GM18507 (cell line): ENCODE data around the gene SEMA3D.

Experiments
- DNase-seq: peaks from one replicate; pipeline ENCODE4 v3.0.0; 2011; ENCODE audit warnings: low read depth; ENCODE audit not compliant: insufficient read length; ENCODE audit errors: extremely low spot score
- FAIRE-seq: peaks from 2 replicates; lab custom pipeline; 2011; peaks lifted over from hg19 to GRCh38; lab: Jason Lieb, UNC

SEMA3D gene

DNA sequence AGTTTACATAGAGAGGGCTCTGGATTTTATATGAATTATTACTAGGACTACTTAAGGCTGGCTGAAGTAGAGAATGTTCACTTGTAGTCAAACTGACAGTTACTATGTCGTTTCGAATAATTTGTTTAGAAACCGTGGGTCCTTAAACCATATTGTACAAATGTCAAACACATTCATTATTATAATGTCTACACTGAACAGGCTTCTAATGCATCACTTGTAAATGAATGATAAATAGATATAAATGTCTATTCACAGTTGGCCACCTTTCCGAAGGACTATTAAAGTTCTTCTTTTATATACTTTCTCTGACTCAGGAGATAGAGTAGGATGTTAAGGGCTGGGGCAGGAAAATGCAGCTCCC, 95.3 kb downstream of the SEMA3D start:
- FAIRE-seq = no peak

DNA sequence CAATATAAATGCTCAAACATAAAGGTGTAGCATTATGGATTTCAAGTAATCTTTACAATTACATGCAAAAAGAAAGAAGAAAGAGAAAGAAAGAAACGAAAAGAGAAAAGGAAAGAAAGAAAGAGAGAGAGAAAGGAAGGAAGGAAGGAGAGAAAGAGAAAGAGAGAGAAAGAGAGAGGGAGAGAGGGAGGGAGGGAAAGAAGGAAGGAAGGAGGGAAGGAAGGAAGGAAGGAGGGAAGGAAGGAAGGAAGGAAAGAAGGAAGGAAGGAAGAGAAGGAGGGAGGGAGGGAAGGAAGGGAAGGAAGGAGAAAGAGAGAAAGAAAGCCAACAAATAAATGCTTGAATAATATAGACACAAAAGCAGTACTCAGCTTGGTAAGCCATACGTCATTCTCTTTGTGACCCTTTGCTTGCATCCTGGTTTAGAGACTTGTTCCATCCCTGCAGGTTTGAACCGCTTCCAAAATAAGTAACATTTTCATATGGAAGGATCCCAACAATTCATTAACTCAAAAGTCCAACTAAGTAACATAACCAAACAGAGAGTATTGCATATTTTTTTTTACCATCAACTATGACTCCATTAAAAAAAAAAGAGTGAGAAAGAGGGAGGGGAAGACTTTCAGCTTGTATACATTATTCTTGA, 95.8 kb downstream of the SEMA3D start:
- FAIRE-seq = no peak
- DNase-seq = no peak

More for the DNA sequence above, 95.3 kb downstream of the SEMA3D start:
- DNase-seq = no peak

- FAIRE-seq (no peak), DNase-seq (no peak)
These were observed 96.7 kb downstream of the SEMA3D start for GRCh38 chr7:85090143-85090542.

DNA sequence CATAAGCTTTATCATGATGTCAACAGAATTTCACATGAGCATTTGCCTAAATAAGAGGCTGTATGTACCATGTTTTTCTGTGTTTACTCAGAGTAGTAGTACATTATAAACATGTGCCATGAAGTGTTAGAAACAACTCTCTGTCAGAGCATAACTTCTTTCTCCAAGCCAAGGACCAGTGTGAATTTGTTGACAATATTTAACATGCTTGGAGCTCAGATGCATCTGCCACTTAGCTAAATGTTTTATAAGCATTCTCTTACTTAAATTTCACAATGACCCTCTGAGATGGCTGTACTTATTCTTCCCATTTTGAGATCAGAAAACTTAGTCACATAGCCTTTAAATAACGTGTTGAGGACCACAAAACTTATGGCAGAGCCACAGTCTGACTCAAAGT, 105.0 kb downstream of the SEMA3D start:
- no peak for FAIRE-seq
- no peak for DNase-seq

GRCh38 chr7:85081392-85081791, 105.5 kb downstream of the SEMA3D start:
- FAIRE-seq (no peak), DNase-seq (no peak)

- no peak for DNase-seq
- FAIRE-seq = no peak
These were observed 107.4 kb downstream of the SEMA3D start for GRCh38 chr7:85079434-85079833.

- FAIRE-seq = no peak
- DNase-seq = no peak
These were observed 108.7 kb downstream of the SEMA3D start for GRCh38 chr7:85078181-85078580.

- DNase-seq (no peak), FAIRE-seq (no peak)
These were observed 111.0 kb downstream of the SEMA3D start for GRCh38 chr7:85075864-85076263.

DNA sequence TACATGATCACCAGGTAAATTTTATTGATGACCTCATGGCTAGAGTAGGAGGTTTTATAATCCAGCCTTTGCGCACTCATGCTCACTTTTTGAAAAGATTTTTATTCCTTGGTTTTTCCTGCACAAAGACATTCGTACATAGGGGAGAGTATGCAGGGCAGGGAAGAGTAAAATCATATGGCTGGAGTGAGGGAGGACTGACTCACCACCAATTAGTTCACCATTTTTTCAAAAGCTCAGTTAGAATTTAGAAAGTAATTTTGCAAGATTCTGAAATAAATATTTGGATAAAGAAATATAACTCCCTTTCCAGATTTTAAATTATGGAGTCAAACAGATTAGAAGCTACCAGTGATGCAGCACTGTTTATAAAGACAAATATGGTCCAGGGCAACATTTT, 111.9 kb downstream of the SEMA3D start:
- DNase-seq = no peak
- FAIRE-seq = no peak

DNA sequence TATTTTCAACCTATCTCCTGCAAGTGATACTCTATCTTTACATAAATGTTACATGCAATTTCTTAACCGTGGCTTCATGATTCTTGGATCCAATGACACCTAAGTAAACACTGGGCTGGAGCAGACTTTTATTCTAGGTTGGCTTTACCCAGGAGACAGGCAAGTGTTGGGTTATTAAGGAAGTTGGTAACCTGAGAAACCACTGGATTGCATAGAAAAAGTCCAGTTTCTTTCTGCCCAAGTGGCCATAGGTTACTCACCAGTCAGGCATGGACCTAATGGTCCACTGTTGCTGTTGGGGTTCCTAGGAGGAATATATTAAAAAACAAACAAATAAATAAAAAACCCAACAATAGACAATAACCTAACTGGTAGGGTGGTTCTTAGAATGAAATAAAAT, 112.8 kb downstream of the SEMA3D start:
- FAIRE-seq = no peak
- no peak for DNase-seq

GRCh38 chr7:85070967-85071628, 115.8 kb downstream of the SEMA3D start:
- no peak for DNase-seq
- FAIRE-seq = no peak

DNA sequence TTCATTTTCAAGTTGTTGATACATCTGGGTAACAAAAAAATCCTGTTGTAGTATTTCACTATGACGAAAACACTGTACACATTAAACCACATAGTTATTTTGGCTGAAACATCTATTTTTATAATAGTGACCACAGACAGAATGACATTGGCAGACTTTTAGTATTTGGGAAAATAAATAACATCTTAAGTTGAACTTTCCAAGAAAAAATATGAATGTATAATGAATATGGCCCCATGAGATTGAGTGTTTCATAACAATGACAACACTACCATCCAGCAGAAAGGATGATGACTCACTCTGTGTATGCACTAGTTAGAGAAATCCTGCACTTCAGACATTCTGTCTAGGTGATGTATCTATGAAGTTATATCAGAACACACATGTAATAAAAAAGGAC, 118.1 kb downstream of the SEMA3D start:
- FAIRE-seq = no peak
- DNase-seq = no peak

GRCh38 chr7:85067371-85067770, 119.5 kb downstream of the SEMA3D start:
- FAIRE-seq (no peak), DNase-seq (no peak)

GRCh38 chr7:85065888-85066485, 120.9 kb downstream of the SEMA3D start:
- FAIRE-seq (no peak), DNase-seq (no peak)

- FAIRE-seq = no peak
- no peak for DNase-seq
These were observed 121.5 kb downstream of the SEMA3D start for GRCh38 chr7:85065306-85065705.

DNA sequence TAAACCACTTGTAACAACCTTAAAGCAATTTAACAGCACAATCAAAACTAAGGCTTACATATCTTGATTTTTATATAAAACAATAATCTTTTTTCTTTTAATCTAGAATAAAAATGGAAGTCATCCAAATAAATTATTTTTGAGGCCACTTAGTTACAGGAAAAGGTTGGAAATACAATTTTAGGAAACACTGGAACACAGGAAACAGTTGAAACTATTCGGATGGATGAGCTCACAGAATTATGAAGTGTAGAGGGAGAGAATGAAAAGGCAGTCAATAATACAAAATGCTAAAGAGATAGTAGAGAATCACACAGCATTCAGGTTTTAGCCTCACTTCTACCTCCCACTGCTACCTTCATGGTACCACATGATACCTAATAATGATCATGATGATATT, 124.2 kb downstream of the SEMA3D start:
- DNase-seq = no peak
- no peak for FAIRE-seq

DNA sequence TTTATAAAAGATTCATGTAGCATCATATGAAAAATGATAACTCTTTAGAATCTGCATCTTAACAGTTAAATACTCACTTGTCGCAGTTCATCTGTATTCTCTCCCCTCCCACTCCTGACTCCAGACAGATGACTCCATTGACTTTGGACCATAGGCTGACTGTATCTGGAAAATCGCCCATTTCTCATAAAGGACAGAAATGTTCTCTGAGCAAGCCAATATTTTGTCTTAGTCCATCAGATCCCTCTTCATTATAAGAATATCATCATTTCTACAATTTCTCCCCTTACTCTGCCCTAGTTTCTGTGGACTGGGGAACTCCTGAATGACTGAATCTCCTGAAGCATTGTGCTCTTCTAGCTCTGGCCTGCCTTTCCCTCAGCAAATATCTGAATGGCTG, 125.4 kb downstream of the SEMA3D start:
- DNase-seq = no peak
- no peak for FAIRE-seq

- DNase-seq = no peak
- no peak for FAIRE-seq
These were observed 126.2 kb downstream of the SEMA3D start for GRCh38 chr7:85060696-85061095.

- DNase-seq (no peak), FAIRE-seq (no peak)
These were observed 130.9 kb downstream of the SEMA3D start for GRCh38 chr7:85055906-85056305.

GRCh38 chr7:85055196-85055595, 131.7 kb downstream of the SEMA3D start:
- DNase-seq (no peak), FAIRE-seq (no peak)

DNA sequence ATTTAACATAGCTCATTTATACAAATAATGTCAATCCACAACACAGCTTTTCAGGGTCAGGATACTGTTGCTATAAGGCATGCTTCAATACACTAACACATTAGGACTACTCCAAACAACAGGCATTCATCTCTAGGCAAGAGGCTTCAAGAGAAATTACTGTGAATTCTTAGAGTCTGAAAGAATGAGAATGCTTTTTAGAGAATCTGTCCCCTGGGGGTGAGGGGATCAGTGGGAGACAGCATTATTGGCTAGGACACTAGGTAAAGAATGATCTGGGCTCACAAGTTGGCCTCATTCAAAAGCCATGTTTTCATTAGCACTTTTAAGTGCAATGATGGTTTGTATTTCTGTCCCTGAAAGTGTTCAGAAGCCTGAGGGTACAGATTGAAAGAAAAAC, 132.6 kb downstream of the SEMA3D start:
- DNase-seq (no peak), FAIRE-seq (no peak)
